HG03439 (cell line): Measurements from ENCODE around the gene PLXND1.

Experiments used
- ATAC-seq: cut with Tn5 transposase; IDR thresholded peaks from one replicate; pipeline ENCODE4 v1.9.1; 2021; ENCODE audit warnings: mild to moderate bottlenecking, moderate library complexity; ENCODE audit not compliant: unreplicated experiment

PLXND1 gene

DNA sequence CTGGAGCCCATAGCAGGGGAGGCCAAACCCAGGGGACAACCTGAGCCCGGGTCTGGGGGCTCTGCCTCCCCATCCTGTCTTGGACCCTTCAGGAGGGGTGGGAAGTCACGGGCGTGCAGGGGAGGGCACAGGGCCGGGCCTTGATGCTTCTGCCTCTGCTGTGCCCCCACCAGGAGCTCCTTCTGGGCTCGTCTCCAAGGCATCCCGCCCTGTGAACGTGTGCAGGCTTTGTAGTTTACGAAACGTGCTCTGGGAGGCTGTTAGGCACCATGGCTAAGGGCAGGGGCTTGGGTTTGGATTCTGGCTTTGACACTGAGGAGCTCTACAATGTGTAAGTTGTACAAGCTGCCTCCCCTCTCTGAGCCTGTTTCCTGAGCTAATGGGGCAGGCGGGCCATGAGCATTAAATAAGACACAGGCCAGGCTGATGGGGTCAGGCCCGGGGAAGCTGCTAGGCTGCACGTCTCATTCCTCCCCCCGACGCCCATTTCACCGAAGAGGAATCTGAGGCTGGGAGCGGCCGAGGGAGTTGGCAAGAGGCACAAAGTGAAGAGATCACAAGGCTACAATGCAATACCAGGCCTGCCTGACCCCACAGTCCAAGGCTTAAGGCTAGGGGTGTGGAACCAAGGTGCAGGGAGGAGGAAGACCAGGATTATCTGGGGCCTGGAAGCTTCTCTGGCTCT lies 19.6 kb downstream of the PLXND1 start:
- ATAC-seq = no peak

- ATAC-seq = no peak
These were observed 20.4 kb downstream of the PLXND1 start for GRCh38 chr3:129585949-129586657.

DNA sequence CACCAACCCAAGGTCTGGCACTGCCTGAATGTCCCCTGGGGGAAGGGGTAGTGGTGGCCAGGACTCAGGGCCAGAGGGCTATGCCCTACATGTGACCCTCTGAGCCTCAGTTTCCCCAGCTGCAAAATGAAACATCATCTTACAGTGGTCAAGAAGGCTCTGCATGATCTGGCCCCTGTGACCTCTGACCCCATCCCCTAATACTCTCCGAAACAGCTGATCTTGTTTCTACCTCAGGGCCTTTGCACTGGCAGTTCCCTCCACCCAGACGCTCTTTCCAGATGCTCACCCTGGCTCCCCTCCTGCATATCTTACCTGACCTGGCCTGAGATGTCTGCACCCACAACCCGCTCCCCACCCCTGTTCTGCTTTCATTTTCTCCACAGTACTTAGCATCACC lies 21.8 kb downstream of the PLXND1 start:
- no peak for ATAC-seq

- ATAC-seq = no peak
These were observed 23.2 kb downstream of the PLXND1 start for GRCh38 chr3:129583289-129583688.

DNA sequence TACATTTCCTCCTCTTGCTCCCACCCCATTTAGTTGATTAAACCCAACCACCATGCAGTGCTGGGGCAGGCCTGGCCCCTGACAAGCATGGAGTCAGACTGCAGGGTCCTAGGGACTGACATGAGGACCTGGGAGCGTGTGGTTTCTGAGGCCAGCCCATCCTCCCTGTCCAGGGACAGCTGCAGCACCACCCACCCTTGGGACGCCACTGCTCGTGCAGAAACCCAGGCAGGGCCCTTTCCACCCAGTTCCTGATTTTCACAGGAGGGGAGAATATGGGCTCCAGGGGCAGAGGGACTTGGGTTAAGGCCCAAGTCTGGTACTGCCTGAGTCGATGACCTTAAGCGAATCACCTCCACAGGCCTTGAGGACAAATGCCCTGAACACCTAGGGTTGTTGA lies 23.7 kb downstream of the PLXND1 start:
- no peak for ATAC-seq

GRCh38 chr3:129581623-129582022 lies 24.9 kb downstream of the PLXND1 start:
- no peak for ATAC-seq

GRCh38 chr3:129579991-129580390 lies 26.5 kb downstream of the PLXND1 start:
- no peak for ATAC-seq

GRCh38 chr3:129577925-129578786 lies 28.3 kb downstream of the PLXND1 start:
- no peak for ATAC-seq

- no peak for ATAC-seq
These were observed 29.1 kb downstream of the PLXND1 start for GRCh38 chr3:129577366-129577765.

DNA sequence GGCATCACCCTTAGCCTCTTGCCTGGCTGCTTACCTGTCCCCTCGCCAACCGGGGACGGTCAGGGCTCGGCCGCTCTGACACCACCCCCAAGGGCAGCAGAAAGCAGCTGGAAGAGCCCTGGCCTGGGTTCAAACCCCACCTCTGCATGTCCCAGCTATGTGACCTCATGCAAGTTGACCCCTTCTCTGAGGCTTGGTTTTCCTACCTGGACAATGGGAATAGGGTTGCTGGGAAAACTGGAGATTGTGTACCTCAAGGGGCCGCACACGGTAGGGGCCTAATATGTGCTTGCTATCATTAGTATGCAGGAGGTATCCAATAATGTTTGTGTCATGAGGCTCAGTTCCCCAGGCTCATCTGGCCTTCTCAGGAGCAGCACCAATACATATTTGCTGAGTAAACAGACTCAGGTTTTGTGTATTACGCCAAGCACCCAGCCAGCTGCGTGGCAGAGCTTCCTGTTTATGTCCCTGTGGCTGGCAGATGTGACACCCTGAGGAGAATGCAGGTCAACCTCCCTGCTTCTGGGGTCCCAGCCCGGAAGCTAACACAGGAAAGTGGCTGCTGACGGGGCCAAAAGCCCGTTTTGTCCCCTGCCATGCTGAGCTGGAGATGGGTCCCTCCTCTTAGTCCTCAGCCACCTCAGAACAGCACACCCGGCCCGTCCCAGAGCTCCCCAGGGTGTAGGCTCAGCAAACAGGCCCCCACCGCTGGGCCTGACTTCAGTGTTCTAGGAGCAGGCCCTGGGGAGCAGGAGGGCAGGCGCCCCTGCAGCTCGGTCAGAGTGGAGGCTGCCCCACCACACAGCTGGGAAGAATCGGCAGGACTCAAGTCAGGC lies 29.7 kb downstream of the PLXND1 start:
- no peak for ATAC-seq

DNA sequence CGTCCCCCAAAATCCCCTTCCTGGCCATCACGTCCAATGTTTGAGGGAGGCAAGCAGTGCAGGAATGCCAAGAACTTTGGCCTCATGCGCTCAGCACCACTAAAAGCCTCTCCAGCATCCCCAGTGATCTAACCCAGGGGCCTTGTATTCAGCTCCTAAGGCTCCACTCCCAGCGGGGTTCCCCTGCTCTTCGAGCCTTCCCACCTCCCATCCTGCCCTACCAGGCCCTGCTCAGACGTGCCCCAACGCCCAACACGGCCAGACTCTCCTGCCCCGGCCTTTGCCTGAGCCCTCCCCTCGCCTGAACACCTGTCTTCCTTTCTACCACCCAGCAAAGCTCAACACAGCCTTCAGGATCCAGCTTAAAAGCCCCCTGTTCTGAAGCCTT lies 30.5 kb downstream of the PLXND1 start:
- ATAC-seq = no peak

- no peak for ATAC-seq
These were observed 31.1 kb downstream of the PLXND1 start for GRCh38 chr3:129575233-129575996.

DNA sequence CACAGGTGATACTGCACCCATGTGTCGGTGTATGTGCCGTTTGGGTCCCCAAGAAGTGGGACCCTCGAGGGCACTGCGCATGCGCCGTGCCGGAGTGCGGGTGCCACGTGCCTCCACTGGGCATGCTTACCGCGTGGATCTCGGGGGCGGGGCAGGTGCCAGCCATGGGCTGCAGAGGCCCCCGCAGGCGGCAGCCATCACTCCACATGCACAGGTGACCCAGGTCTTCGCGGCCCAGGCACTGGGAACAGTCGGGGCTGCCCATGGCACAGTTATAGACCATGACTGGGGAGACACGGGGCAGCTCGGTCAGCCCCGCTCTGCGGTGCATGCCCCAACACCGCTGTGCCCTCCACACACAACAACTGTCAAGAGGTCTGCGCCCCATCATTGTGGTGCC lies 32.3 kb downstream of the PLXND1 start:
- ATAC-seq = no peak

DNA sequence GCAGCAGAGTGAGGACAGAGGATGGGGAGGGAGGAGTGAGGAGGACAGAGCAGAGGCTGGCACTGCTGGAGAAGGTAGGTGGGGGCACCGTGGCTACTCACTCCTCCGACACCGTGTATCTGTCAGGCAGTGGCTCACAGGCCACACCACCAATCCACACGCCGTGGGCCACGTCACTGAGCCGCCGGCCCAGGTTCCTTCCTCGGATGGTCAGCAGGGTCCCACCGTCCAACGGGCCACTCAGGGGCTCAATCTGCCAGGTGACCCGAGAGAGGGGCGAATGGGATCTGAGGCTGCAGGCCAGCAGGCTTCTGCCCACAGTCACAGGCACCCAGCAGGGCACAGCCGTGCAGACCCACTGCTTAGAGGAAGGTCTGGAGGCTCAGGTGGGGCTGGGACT lies 33.0 kb downstream of the PLXND1 start:
- no peak for ATAC-seq

DNA sequence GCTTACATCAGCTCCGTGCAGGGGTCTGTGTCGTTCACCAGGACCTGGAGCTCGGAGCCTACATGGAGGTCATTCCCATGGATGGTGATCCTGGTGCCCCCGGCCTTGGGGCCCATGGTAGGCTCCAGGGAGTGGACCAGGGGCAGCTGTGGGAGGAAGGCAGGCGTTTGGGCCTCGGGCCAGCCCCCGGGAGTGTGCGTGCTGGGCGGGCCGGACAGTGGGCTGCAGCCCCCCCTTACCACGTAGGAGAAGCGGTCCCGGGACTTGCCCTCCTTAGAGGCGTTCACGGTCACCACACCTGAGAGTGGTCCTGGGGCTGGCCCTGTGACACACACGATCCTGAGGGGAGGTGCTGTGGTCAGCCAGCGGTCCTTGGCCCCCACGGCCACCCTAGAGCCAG lies 33.9 kb downstream of the PLXND1 start:
- ATAC-seq = no peak

- ATAC-seq = no peak
These were observed 34.6 kb downstream of the PLXND1 start for GRCh38 chr3:129571605-129572547.

GRCh38 chr3:129569856-129570255 lies 36.6 kb downstream of the PLXND1 start:
- ATAC-seq = no peak

GRCh38 chr3:129567939-129568338 lies 38.5 kb downstream of the PLXND1 start:
- ATAC-seq = no peak

DNA sequence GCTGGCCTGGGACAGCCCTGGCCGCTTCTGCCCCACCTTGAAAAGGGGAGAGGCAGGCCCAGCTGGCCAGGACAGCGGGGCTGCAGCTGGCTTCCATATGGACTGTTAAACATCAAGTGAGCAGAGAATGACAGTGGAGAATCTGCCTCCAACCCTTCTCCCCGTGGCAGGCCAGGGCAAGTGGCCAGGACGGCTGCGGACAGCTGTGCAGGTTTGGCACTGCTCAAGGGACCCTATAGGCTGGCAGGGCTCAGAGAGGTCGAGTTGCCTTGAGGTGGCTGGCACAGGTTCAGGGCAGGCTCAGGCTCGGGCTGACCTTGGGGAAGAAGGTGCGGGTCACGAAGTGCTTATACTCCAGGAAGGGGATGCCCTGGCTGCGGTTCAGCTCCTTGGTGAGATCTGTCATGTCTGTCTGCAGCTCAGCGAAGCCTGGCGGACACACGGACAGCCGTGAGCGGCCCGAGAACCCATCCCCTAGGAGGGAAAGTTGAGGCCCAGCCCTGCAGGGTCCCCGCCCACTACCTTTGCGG lies 39.2 kb downstream of the PLXND1 start:
- ATAC-seq = no peak
